Sigmoid colon (tissue), 4 donors: Measurements from ENCODE around the gene VAMP7.

Experiments
- CTCF ChIP-seq, 4 experiments: fragments of 450-650 bp in 3 of 4; fragments of 200-600 bp in 1 of 4; IDR thresholded peaks; one replicate each; pipeline ENCODE4 v1.5.1; 2016 to 2019; ENCODE audit warnings: antibody characterized with exemption in 4 of 4, mild to moderate bottlenecking in 3 of 4, moderate library complexity in 2 of 4
- POLR2A ChIP-seq, 2 donors: fragments of 450-650 bp; IDR thresholded peaks; one replicate each; pipeline ENCODE4 v1.6.1; 2016; ENCODE audit warnings: antibody characterized with exemption in 2 of 2, mild to moderate bottlenecking in 2 of 2, moderate library complexity in 2 of 2
- POLR2AphosphoS5 ChIP-seq, 4 donors: sonication (generic); formaldehyde crosslinking; IDR thresholded peaks; one replicate each; pipeline ENCODE4 v1.6.1; 2017; ENCODE audit warnings: antibody characterized with exemption in 4 of 4

DNA sequence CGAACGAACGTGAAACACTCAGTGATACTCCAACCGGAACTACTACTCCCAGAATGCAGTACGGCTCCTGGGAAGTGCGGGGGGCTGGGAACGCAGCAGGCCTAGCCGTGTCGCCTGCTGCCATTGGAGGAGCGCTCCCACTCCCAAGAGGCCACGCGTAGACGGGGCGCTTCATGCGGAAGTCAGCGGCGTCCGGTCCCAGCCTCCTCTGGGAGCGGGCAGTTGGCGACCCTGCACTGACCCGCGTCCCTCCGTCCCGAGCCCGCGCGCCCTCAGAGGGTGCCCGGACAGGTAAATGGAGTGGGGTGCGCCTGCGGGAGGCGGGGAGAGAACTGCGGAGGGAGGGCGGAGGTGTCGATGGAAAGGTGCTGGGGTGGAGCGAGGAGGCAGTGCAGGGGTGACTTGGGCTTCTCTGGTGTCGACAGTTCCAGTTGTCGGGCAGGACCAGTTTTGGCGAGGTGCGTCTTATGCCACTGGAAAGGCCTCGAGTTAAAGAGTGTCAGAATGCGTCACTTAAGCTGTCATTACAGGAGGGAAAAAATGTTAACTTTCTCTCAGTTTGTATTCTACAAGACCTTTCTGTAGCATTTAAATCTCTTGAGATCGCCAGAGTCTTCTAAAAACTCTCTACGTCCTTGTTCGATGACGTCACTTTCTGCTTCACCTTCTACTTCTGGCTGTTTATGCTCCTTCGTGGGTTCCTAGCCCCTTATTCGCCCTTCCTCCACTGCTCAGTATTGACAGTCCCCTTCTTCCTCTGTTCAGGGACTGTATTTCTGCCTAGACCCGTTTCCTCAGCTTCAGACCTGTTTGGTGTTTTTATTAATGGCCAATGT is at the start of gene VAMP7:
- TF ChIP-seq CTCF (IDR thresholded peaks at IDR 0.05): no peak
- peak; percentile 25 to 61 for TF ChIP-seq POLR2A (IDR thresholded peaks at IDR 0.05)
- peak; percentile 68 to 89 (median 87) for TF ChIP-seq POLR2AphosphoS5 (IDR thresholded peaks at IDR 0.05)
